DMS79 treated with DMSO at 0.1 percent for 48 hours (cell line): ENCODE data around the gene MAGI2.

ENCODE experiments used
- DNase-seq: peaks from one replicate; lab custom pipeline; 2025; lab: John Stamatoyannopoulos, UW

The MAGI2 gene

DNA sequence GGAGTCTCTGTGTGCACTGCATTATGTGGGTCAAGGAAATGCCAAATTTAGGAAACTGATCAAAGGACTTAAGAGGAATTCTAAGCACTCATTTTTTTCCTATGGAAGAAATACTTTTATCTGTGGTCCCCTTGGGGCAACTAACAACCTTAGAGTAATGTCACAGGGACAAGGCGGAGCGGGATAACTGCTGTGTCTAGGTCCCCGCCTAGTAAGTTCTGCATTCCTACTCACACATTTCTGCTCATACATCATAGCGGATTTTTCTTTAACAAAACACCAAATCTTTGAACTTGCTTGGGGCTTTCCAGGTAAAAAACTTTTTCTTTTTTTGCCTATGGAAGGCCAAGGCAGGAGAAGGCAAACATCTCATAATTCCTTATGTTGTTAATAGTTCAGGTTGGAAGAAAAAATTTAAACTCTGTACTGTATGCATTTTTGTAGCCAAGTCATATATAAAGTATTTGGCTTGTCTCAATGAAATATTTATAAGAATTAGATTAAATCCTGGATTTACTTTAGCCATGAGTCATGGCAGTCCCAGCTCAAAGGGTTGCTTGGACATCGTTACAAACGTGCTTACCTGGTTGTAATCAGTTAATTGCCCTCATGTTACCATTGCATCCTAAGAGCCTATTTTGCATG lies 1369.9 kb downstream of the MAGI2 start:
- no peak for DNase-seq

DNA sequence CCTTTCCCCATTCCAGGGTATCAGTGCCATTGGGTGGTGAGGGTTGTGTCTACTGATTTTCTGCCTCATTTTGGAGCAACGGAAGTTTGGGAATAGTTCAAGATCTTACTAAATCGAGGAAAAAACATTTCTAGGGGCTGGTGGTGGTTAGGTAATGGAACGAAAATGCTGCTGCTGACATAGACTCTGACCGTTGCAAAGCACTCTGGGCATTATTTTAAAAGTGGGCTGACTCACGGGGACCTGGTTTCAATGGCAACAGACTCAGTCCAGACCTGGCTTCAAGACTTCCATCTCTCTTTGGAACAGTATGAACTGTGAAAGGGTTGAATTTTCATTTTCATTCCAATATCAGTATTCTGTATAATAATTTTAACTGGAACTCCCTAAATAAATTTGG lies 1370.9 kb downstream of the MAGI2 start:
- DNase-seq = no peak

DNA sequence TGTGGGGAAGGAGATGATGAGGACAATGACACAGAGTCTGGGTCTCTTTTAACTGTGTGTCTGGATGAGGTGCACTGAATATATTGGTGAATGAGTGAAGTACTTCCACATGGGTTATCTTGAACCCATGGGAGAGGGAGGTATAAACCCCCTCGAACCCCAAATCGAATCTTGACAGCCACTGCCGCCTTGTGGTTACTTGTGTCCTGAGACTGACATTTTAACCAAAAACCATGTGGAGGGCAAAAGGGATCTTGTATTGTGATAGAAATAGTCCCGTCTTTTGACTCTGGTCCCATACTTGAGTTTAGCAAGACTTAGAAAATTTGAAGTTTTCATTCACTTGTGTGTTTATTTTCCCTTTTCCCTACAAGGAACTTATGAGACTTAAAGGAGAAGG lies 1371.6 kb downstream of the MAGI2 start:
- no peak for DNase-seq

- DNase-seq = no peak
These were observed 1372.1 kb downstream of the MAGI2 start for GRCh38 chr7:78081344-78081743.

DNA sequence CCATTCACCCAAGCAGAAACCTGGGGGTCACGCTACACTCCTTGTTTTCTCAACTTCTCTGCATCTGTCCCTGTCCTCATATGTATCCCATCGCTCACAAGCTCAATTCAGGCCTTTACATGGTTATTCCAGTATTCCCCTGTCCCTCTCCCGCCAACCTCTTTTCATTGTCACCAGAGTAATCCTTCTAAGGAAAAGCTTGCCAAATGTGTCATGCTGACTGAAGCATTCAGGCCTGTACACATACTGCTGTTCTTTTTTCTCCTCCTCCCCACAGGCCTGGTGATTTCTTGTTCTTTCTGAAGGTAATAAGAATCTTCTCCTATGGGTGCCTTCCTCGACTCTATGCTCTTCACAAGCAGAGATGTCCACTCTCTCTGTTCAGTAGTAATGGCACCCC lies 1372.7 kb downstream of the MAGI2 start:
- no peak for DNase-seq

- DNase-seq = no peak
These were observed 1373.2 kb downstream of the MAGI2 start for GRCh38 chr7:78080241-78080640.

DNA sequence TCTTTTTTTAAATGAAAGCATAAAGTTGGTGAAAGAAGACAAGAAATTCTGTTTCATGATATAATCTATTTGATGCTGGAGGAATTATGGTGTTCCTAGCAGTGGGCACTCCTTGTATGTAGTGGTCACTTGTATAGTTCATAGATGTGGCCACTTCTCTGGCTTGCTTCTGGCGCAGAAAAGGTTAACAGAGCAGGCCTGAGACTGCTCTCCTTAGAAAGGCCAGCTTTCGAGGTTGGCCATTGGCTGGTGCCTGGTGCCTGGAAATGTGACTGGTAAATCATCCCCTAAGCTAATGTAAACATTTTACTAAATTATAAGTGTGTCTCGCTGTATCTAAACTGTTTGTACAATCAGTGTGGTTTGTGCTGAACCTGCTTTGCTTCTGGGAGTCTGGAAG lies 1378.8 kb downstream of the MAGI2 start:
- DNase-seq = no peak

- peak; percentile 89 for DNase-seq
These were observed 1379.7 kb downstream of the MAGI2 start for GRCh38 chr7:78073609-78074382.

DNA sequence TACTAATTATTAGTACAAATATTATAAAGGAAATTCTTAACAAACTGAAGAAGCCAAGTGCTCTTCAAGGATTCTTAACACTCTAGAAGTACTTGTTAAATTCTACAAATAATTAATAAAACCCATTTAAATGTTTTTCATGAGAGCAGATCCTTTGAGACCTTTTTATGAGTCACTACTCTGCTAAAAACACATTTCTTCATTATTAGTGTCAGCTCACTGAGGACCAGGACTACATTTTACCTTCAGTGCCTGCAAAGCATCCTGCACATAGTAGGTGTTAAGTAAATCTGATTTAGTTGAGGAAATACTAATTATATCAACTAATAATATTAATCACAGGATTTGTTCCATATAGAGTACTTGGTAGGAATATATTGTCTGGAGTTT lies 1381.3 kb downstream of the MAGI2 start:
- peak; percentile 78 for DNase-seq

DNA sequence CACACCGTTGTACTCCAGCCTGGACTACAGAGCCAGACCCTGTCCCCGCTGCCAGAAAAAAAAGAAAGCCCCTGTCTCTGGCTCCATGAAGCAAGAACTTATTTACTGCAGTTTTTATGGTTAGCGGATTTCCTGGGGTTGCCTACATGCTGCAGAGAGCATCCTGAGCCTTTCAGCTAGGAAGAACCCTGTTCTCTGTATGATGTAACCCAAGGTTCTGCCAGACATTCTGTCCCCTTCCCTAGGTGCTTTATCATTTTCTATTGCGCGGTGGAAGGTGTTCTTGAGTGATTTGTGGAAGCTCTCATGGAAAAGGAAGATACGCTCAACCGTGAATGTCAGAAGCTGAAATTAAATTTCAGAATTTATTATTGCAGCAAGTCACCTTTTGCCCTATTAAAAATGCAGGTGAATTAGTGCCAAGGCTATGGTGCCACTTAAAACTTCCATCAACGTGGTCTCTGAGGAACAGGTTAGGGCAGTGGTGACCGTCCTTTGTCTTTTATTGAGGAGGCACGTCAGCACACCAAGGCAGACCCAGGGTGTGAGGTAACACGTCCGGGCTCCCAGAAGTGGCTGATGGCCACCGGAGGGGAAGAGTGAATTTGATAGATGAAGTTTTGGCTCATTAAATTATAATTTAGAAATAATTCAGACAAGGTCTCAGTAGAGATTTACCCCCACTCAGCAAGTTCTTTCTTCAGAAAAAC lies 1381.8 kb downstream of the MAGI2 start:
- peak; percentile 78 for DNase-seq

DNA sequence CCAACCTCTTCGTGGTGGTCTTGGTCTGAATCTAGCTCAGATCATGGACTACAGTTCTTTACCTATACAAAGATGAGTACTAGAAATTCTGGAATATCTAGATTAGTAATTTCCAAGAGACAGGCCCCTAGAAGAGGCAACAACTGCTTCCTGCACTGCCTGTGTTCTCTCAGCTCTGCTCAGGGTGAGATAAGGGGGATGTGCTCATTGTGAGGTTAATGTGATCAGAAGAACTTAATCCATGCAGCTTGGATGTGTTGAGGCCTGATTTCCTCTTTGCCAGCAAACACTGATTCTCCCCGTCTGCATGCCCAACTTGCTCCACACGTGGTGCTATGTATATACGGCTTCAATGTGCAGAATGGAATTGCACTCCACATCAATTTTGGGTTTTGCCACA lies 1386.9 kb downstream of the MAGI2 start:
- DNase-seq = no peak

DNA sequence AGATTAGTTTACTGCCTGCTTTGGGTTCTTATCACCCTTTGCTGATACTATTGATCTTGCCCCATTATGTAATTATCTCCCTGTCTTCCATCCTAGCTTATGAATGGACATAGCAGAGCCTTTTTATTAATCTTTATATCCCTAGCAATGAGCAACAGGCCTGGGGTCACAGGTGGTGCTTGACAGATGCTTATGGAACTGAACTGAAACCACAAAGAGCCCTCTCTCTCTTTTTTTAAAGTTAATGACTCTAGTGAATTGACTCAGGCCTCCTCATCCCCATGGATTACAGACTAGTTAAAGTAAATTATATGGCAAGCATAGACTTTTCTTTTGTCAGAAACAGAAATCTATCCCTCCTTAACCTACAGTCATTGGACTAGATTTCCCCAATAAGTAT lies 1389.7 kb downstream of the MAGI2 start:
- DNase-seq = peak; percentile 32

- peak; percentile 28 for DNase-seq
These were observed 1391.3 kb downstream of the MAGI2 start for GRCh38 chr7:78062214-78062613.

- DNase-seq = no peak
These were observed 1395.9 kb downstream of the MAGI2 start for GRCh38 chr7:78057571-78057970.

- no peak for DNase-seq
These were observed 1397.9 kb downstream of the MAGI2 start for GRCh38 chr7:78055599-78055998.

DNA sequence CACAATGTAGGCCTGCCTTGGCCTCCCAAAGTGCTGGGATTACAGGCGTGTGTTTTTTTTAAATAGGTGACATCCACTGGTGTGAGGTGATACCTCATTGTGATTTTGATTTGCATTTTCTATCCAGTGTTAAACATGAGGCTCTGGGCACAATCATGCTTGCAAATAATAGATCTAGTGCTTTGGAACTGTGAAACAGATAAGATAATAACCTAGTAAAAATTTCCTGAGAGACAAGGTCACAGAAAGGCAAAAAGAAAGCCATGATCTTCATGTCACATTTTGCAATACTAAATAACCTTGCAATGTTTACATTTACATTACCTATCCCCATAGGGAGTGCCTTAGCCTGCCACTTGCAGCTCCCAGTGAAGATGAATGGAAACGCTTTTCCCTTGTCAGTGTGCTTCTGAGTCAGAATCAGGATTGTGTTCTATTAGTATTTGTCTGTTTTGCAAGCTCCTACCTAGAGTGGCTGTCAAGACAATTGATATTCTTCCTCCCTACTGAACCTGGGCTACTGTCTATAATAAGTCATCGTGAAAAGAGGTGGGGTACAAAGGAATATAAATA lies 1398.4 kb downstream of the MAGI2 start:
- no peak for DNase-seq

- DNase-seq = peak; percentile 29
These were observed 1401.4 kb downstream of the MAGI2 start for GRCh38 chr7:78052112-78052511.

GRCh38 chr7:78047800-78048199 lies 1405.7 kb downstream of the MAGI2 start:
- no peak for DNase-seq

- DNase-seq = no peak
These were observed 1410.3 kb downstream of the MAGI2 start for GRCh38 chr7:78043159-78043558.

DNA sequence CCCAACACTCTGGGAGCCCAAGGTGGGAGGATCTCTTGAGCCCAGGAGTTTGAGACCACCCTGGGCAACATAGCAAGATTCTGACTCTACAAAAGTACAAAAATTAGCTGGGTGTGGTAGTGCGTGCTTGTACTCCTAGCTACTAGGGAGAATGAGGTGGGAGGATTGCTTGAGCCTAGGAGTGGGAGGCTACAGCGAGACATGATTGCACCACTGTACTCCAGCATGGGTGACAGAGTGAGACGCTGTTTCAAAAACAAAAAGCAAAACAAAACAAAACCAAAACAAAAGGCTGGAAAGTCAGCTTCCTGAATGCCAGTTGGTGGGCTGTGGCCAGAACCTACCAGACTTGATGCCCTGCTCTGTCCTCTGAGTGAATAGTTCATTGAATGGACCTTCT lies 1412.0 kb downstream of the MAGI2 start:
- no peak for DNase-seq

DNA sequence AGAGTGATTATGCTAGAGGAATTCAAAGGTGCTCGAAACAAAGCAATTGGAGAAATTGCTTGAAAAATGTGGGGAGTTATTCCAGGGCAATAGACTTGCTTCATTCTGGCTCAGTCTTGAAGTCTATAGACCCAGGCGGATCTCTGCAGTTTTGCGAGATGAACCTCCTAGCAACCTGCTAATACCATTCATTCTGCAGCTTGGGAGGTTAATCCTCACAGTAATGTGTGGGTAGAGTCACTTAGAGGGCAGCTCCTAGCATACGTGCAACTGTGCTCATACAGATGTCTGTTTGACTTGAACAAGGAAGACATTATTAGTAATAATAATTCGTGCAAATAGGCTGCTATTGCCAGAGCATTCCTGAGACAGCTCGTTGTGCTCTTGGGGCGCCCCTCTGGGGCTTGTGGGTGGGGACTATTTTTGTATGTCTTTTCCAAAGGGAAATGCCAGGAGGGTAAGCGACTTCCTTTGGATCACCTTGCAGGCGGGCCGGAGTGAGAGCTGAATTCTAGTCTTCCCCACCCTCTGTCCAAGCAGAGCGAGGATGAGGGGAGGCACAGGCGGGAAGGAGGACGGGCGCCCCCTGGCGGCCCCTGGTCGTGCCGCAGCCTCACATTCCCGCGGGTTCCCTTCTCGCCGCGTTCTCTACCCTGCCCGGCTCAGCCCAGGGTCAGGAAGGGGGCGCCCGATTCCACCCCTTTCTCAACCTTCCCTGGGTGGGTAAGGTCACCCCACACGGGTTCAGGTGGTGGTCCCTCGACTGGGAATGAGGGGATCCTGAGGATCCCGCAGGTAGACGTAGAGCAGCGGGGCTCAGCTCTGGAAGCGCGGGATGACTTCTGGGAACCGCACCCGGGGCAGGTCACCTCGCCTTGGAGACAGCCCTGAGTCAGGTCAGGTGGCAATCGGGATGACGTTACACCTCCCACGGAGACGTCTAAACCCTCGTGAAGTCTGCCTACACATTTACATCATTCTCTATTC lies 1413.4 kb downstream of the MAGI2 start:
- DNase-seq = no peak
